HG02970 (cell line): Measurements from ENCODE around the gene IL31RA.
"Not testable (repeated sequence)": the region's sequence is repeated elsewhere in the genome, so short reads cannot be mapped to it uniquely, and the experiment has no call there.

Experiments
- ATAC-seq: cut with Tn5 transposase; IDR thresholded peaks from one replicate; pipeline ENCODE4 v1.9.1; 2021; ENCODE audit warnings: mild to moderate bottlenecking, moderate library complexity, moderate number of reproducible peaks; ENCODE audit not compliant: unreplicated experiment, low FRiP score

Gene IL31RA

DNA sequence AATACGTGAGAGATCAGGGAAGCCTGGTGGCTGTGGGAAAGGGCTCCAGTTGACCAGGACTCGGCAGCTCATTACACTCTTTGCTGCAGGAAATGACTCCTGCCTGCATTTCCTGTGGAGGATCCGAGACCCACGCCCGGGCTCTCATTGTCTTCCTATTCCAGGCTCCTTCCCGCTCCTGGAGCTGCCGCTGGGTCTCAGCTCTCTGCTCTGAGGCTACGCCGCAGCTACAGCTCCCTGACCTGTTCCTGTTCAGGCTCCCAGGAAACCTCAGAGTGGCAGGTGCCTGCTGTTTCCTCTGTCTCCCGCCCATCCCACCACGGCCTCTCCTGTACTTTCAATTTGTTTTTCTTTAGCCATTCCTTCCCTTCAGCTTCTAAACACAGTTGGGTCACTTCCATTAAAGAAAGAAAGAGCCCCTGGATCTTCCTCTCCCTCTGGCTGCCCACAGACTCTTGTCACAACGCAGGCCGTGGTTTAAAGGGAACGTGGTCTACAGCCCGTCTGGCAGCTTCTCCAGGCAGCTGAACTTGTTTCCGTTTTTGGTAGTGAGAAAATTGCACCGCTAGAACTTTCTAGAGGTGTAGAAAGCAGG, 72.1 kb downstream of the IL31RA start:
- ATAC-seq, result no peak

DNA sequence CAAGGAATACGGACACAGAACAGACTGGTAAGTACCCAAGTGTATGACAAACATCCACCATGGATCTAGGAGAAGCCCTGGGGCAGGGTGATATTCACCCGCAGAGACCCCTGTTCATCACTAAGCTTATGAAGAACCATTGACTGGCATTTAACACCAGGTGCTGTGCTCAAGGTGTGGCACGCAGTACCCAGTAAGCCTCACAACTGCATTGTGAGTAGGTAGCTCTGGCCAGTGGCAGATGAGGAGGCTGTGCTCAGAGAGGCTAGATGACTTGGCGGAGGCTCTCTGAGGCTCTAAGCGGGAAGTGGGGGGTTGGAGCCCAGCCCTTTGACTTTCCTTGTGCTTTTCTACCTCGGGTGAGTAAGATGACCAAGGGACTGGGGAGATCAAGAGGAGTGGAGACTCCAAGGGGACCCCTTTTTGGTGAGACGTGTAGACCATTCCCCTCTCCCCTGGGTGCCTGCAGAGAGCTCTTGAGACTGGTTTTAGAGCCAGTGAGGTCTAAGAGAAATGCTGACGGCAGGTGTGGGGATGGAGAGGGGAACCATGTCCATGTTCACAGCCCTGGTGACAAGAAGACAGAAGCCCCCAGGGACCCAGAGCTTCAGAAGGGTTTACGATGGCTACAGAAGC, 72.8 kb downstream of the IL31RA start:
- no peak for ATAC-seq

DNA sequence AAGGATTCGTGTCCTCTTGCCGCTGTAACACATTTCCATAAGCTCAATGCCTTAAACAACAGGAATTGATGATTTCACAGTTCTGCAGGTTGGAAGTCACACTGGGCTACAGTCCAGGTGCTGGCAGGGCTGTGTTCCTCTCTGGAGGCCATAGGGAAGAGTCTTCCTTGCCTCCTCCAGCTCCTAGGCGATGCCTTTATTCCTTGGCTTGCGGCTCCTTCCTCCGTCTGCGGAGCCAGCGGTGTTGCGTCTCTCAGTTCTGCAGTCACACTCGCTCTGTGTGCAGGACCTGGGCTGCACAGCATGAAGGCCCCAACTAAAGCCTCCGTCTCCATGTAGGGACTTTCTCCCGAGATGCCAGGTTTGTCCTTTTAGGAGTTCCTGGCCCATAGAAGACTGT, 73.6 kb downstream of the IL31RA start:
- ATAC-seq, result no peak

GRCh38 chr5:55925181-55925580, 74.0 kb downstream of the IL31RA start:
- ATAC-seq, result no peak

- ATAC-seq, result no peak
These were observed 74.6 kb downstream of the IL31RA start for GRCh38 chr5:55925712-55926111.

GRCh38 chr5:55926476-55926875, 75.3 kb downstream of the IL31RA start:
- no peak for ATAC-seq

- no peak for ATAC-seq
These were observed 76.9 kb downstream of the IL31RA start for GRCh38 chr5:55927861-55928655.

DNA sequence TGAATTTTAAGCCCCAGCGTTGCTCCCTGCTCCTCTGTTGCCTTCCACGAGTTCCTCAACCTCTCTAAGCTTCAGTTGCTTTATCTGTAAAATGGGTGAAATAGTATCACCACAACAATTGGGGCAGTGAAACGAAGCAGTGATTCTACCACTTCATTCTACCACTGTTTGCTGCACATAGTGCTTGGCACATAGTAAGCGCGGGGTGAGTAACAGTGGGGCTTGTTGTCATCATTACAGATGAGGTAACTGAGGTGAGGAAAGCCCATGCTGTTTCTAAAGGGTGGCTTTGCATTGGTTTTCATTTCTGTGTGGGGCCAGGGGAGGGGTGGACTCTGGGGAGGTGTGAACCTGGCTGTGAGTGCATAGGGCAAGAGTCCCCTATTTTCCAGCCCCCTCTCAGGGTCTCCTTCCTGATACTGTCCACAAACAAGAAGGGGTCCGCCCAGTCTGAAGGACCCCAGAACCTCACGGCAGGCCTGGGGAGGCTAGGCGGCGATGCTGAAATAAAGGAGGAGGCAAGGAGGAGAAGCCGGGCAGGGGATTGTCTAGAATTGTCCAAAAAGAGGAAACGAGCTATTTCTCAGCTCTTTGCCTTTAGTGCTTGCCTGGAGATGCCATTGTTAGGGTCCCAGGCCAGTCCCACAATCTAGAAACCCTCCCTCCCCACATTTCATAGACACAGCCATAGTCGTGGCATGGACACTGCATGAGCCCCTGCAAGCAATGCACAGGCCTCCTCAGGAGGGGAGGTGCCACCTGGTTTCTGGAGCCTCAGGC, 78.1 kb downstream of the IL31RA start:
- ATAC-seq, result no peak

DNA sequence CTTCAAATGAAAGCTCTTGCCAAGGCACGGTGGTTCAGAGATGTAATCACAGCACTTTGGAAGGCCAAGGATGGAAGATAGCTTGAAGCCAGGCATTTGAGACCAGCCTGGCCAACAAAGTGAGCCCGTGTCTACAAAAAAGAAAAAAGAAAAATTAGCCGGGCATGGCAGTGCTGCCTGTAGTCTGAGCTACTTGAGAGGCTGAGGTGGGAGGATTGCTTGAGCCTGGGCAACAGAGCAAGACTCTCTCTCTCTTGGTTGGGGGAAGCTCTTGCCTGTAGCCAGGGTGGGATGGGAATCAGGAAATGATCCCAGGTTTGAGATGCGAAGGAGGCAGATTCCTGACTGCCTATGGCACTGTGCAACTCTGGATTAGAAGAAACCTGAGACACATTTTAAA, 81.5 kb downstream of the IL31RA start:
- no peak for ATAC-seq

DNA sequence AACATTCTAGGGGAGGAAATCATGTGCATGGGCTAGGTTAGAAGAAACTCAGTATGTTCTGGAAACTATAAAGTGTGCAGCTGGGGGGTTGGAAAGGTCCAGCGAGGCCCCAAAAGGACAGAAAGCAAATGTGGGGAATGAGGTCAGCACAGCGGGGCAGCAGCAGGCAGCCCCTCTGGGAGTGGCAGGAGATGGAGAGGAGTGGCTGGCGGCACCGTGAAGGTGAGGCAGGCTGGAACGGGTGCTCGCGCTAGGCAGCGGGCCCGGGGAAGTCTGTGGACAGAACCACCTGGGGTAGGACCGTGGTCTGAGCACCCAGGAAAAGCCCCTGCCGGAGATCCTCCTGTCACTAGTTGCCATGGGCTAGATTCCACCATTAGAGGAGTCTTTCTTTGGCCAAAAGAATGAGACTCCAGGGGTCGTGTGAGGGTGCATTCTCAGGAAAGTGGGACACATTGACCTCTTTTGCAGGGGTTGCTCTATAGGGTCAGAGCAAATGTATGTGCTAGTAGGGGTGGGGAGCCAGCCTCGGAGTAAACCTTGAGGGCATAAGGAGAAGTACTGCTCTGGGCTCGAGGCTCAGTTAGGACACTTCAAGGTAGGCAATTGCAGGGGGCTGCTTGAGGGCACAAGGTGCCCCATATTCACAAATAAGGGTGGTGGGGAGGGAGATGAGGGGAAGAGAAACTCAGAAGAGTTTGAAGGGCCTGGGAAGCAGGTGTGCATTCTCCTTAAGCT, 82.4 kb downstream of the IL31RA start:
- no peak for ATAC-seq

DNA sequence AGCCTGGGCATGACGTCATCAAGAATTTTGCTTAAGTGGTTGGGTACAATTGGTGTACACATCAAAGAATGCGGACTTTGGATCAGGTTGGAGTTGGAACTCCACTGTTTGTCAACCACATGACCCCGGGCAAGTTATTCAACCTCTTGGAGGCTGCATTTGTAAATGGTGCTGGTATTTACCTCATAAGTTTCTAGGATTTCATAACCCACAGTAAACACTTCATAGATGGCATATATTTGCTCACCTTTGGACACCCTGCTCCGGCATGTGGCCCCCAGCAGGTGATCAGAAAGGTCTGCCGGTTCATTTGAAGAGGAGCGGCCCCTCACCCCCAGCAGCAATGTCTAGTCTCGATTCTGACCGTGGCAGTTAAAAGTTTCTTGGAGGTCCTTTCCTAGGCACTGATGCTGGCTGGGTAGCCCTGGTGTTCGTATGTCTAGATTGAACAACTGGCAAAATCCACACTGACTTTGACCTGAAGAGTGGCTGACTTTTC, 83.0 kb downstream of the IL31RA start:
- no peak for ATAC-seq

DNA sequence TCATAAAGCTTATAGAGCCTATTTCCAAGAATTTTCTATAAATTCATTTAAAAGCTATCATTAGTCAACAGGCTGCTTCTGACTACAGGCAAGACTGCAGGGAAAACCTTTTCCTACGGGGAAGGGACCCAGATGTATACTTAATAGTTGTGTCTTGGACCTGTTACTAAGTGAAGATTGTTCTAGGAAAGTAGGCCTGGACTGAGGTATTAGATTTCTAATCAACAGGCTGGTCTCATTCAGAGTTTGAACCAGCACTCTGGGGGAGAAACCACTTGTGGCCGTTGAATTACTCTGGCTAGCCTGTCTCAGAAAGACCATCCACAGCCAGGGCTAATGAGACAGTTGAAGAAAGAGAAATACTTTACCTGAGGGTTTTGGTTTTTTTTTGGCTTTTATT, 83.6 kb downstream of the IL31RA start:
- no peak for ATAC-seq

DNA sequence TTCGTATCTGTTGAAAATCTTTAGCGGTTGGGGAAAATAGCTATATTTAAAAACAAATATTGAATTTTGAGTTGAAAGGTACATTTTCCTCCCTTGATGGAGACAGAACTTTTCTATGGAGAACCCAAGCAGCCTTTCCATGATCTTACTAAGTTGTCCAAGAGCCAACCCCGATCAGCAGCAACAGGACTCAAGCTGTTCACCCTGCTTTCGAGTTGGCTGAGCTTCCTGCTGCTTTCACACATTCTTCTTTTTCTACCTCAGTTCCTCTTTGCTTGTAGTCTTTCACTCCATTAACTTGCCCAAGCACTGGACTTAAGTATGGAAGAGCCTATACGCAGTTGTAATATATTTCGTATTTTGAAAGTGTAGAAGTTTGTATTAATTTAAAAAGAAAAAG, 84.2 kb downstream of the IL31RA start:
- ATAC-seq, result no peak

DNA sequence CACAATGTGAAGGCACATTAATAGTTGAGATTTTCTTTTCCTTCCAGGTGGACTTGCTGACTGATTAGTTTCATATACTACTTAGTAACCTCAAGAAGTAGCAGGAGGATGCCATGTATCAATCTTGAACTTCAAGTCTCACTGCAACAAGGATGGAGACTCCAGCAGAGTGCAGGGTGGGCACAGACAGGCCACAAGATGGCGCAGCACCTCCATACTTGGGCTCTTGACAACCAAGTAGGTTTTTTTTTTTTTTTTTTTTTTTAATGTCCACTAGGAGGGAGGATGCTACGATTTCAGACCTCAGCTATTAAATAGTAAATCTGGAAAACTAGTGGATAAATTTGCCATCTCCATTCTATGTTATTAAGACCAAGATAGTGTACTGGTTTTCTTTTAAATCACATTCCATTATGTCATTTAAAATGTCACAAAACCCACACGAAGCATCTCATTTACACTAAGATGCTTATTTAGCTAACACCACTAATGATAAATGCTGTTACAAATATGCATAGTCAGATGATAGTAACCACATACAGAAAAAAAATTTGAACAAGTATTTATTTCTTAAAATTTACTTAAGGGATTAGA, 85.0 kb downstream of the IL31RA start:
- no peak for ATAC-seq

DNA sequence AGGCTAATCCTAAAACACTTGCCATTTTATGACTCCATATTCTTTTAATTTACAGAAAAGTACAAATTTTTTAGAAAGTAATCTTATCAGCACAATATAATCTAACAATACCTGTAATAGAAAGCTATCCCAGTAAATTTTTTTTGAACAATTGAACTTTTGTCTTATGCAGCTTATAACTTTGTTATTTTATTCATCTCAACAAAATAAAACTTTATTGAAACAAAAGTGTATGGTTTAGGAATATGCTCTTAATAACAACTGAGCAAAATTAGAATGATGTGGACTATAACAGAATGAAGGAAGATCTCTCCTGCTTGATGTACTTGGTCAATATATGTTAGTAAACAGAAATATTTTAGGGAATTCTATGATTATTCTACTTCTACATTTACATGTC, 86.4 kb downstream of the IL31RA start:
- not testable (repeated sequence) for ATAC-seq

DNA sequence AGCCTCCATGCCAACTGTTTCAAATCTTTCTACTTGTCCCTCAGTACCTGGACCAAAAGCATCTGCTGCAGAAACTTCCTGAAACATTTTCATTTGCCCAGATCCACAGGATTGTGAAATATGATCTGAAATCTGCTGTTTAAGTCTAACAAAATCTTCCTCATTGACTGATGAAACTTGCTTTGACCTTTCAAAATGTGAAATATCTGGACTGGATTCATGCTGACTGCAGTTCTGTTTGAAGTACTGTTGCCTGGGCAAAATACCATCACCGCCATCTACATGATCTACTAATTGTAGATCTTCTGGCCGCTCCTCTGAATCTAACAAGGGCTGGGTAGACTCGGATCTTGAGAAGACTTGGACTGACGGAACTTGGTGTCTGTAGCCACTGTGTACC, 90.0 kb downstream of the IL31RA start:
- ATAC-seq, result not testable (repeated sequence)

DNA sequence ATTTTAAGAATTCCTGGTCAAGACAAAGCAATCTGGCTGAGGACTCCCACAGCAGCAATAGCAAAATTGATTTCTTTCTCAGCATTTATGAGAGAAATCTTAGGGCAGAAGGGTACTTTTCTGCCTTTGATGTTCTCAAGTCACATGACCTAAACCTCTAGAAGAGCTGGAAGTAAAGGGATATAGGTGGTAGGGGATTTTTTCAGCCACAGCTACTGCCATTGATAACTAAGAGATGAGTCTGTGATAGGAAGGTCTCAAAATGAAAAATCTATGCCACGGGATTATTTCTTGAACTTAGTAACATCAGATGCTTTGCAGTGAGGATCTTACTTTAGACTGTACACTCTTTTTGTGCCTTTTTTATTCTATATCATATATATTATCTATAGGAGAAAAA, 108.1 kb downstream of the IL31RA start:
- no peak for ATAC-seq

DNA sequence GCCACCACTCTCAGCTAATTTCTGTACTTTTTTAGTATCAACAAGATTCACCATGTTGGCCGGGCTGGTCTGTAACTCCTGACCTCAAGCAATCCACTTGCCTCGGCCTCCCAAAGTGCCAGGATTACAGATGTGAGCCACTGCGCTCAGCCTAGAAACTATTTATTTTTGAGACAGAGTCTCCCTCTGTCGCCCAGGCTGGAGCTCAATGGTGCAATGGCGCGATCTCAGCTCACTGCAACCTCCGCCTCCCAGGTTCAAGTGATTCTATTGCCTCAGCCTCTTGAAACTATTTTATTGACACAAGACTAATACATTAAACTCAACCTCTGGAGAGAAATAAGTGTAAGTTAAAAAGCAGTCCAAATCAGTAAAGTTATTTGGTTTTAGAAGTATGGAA, 109.6 kb downstream of the IL31RA start:
- ATAC-seq, result no peak

GRCh38 chr5:55965525-55965924, 114.4 kb downstream of the IL31RA start:
- ATAC-seq, result no peak

DNA sequence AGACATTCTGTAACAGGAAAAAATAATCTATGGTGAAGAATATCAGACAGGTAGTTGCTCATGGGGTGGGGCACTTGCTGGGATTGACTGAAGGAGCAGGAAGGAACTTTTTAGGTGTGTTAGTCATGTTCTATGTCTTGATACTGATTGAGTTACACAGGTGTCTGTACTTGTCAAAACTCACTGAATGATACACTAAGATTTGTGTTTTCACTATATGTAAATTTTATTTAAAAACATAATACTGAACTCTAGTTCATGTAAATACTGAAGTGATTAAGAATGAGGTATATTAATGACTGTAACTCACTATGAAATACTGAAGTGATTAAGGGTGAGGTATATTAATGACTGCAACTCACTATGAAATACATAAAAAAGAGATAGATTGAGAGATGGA, 115.1 kb downstream of the IL31RA start:
- no peak for ATAC-seq
